Dermis blood vessel endothelial cell (primary cell): ENCODE results near the gene SMPD4. TPM values are rescaled to one million over a fixed set of nuclear protein-coding genes. Genes with fewer than 3 reads are reported as not detected.
"Not testable (repeated sequence)": the region's sequence is repeated elsewhere in the genome, so short reads cannot be mapped to it uniquely, and the experiment has no call there.

Experiments
- DNase-seq: peaks from one replicate; pipeline ENCODE4 v3.0.0; 2010
- total RNA-seq: library from RNA; depleted of rRNA; stranded (reverse); fragments of >200 nt; gene quantifications from 2 replicates; pipeline ENCODE4 v1.2.3, GENCODE V29; 2014

Gene SMPD4
- total RNA-seq, 1 donor from 2014 or later = 13.8 TPM

GRCh38 chr2:130139331-130140280 lies 41.8 kb downstream of the SMPD4 start:
- DNase-seq = not testable (repeated sequence)

- DNase-seq = not testable (repeated sequence)
Observed at GRCh38 chr2:130138841-130139251, 42.6 kb downstream of the SMPD4 start.

GRCh38 chr2:130138326-130138725 lies 43.1 kb downstream of the SMPD4 start:
- DNase-seq = not testable (repeated sequence)

- not testable (repeated sequence) for DNase-seq
Observed at GRCh38 chr2:130137118-130137517, 44.3 kb downstream of the SMPD4 start.

GRCh38 chr2:130136546-130136945 lies 44.9 kb downstream of the SMPD4 start:
- DNase-seq = not testable (repeated sequence)

- no peak for DNase-seq
Observed at GRCh38 chr2:130135692-130136541, 45.5 kb downstream of the SMPD4 start.

GRCh38 chr2:130129120-130129829 lies 52.1 kb downstream of the SMPD4 start, which contains the start of gene POTEF:
TSS of gene POTEF (minus strand) at chr2:130129222. CDS start at chr2:130120515, 8,707 bp downstream.
- not testable (repeated sequence) for DNase-seq

GRCh38 chr2:130128464-130128863 lies 52.9 kb downstream of the SMPD4 start:
- DNase-seq = not testable (repeated sequence)

- DNase-seq = not testable (repeated sequence)
Observed at GRCh38 chr2:130127726-130128125, 53.7 kb downstream of the SMPD4 start.

GRCh38 chr2:130120924-130121323 lies 60.5 kb downstream of the SMPD4 start:
- not testable (repeated sequence) for DNase-seq

GRCh38 chr2:130102597-130103363 lies 78.6 kb downstream of the SMPD4 start:
- not testable (repeated sequence) for DNase-seq

Other genes starting within 250 kb of the SMPD4 start
- under 0.01 TPM in 1 of 2 replicates, not detected in the other for gene RAB6C, start 201.9 kb downstream of the SMPD4 start, total RNA-seq
- gene POTEF, start 52.4 kb downstream of the SMPD4 start, total RNA-seq = 0.33 and 0.34 TPM in 2 replicates
- 2.2 and 2.7 TPM in 2 replicates for gene CCDC74B, start 36.5 kb downstream of the SMPD4 start, total RNA-seq
- 138 and 188 TPM in 2 replicates for gene MZT2B, start 660 bp upstream of the SMPD4 start, total RNA-seq
- gene TUBA3E, start 16.8 kb upstream of the SMPD4 start, total RNA-seq = not detected in 2 replicates
- 92.1 and 98.0 TPM in 2 replicates for gene IMP4, start 161.3 kb upstream of the SMPD4 start, total RNA-seq
- 36.9 and 56.6 TPM in 2 replicates for gene PTPN18, start 174.5 kb upstream of the SMPD4 start, total RNA-seq